Heart left ventricle (tissue), 13 donors: ENCODE measurements around the gene CRY1.

Experiments used
- CTCF ChIP-seq, 12 donors: fragments of 200-600 bp; sonication (generic) in 4 of 12; IDR thresholded peaks; one replicate each; pipeline versions ENCODE4 v1.5.0 to v1.8.0; 2018 to 2022; ENCODE audit warnings: antibody characterized with exemption in 12 of 12, mild to moderate bottlenecking in 5 of 12
- POLR2A ChIP-seq, 2 donors: fragments of 450-650 bp; IDR thresholded peaks; one replicate each; pipeline ENCODE4 v1.6.1; 2017; ENCODE audit warnings: antibody characterized with exemption in 2 of 2, mild to moderate bottlenecking in 2 of 2, moderate library complexity in 2 of 2
- donor health status: ischemic (EF 13 %, LVEDD 7.1; RV severe dilation, severe dysfunction).
- donor health status: DM: no; HTN: yes; CAD: no.
- donor health status: DM: no; HTN: no; CAD: no.
- donor health status: ischemic (EF 25% LVEDD 6.9; RV normal size, moderate dysfunction).
- donor health status: ischemic (EF 25% LVEDD 5.7; RV mildly dilated, moderate dysfunction).
- donor health status: ischemic (EF 35%, LVEDD 5.7; RV mildly dilated, moderate dysfunction).
- donor health status: nonischemic (EF 11% LVEDD 7.7; RV severe dilation, severe dysfunction).
- donor health status: DM: yes; HTN: yes; CAD: no.
- donor health status: PGD.
- donor health status: ischemic (EF 29% LVEDD 5.4; RV normal size, mild dysfunction).
- donor health status: nonischemic (EF 23%, LVEDD 6.1; RV moderate dilation, normal function).

GRCh38 chr12:107053709-107054108 is 39.6 kb downstream of the CRY1 start:
- TF ChIP-seq CTCF (IDR thresholded peaks at IDR 0.05) = no peak
- no peak for TF ChIP-seq POLR2A (IDR thresholded peaks at IDR 0.05)
